Neural progenitor cell (in vitro differentiated cells): Measurements from ENCODE around the gene ERC1. TPM values are rescaled to one million over a fixed set of nuclear protein-coding genes. Genes with fewer than 3 reads are reported as not detected.

Source experiments
- DNase-seq: peaks from one replicate; pipeline ENCODE4 v3.0.0-alpha.2; 2016; ENCODE audit warnings: low spot score
- H2AFZ ChIP-seq: fragments of 200-600 bp; sonication (generic); replicated peaks from 2 replicates; pipeline ENCODE4 v1.6.1; 2016; ENCODE audit warnings: antibody characterized with exemption
- H3F3A ChIP-seq: fragments of 200-600 bp; sonication (generic); 2 replicates; pipeline ENCODE4 v1.6.1; 2016; ENCODE audit warnings: antibody characterized with exemption, low read depth
- H3K27ac ChIP-seq: fragments of 200-600 bp; sonication (generic); 2 replicates; pipeline ENCODE4 v1.5.1; 2016; ENCODE audit warnings: mild to moderate bottlenecking
- H3K27me3 ChIP-seq: fragments of 200-600 bp; sonication (generic); 2 replicates; pipeline ENCODE4 v1.6.1; 2016; ENCODE audit warnings: mild to moderate bottlenecking, moderate library complexity
- H3K36me3 ChIP-seq: fragments of 200-600 bp; sonication (generic); 2 replicates; pipeline ENCODE4 v1.5.1; 2016
- H3K4me1 ChIP-seq: fragments of 200-600 bp; sonication (generic); 2 replicates; pipeline ENCODE4 v1.6.1; 2016; ENCODE audit warnings: mixed run types
- H3K4me2 ChIP-seq: fragments of 200-600 bp; sonication (generic); 2 replicates; pipeline ENCODE4 v1.6.1; 2016
- H3K4me3 ChIP-seq: fragments of 200-600 bp; sonication (generic); 2 replicates; pipeline ENCODE4 v1.5.1; 2016
- H3K79me2 ChIP-seq: fragments of 200-600 bp; sonication (generic); 2 replicates; pipeline ENCODE4 v1.6.1; 2016; ENCODE audit warnings: low read depth
- H3K9ac ChIP-seq: fragments of 200-600 bp; sonication (generic); 2 replicates; pipeline ENCODE4 v1.6.1; 2016
- H3K9me3 ChIP-seq: fragments of 200-600 bp; sonication (generic); 2 replicates; pipeline ENCODE4 v1.5.1; 2016; ENCODE audit warnings: low read depth
- H4K20me1 ChIP-seq: fragments of 200-600 bp; sonication (generic); 2 replicates; pipeline ENCODE4 v1.6.1; 2016; ENCODE audit warnings: low read depth
- H3K27ac Mint-ChIP-seq: 3 replicates; pipeline ENCODE4 v1.8.0; 2021; ENCODE audit warnings: mixed read lengths
- H3K27me3 Mint-ChIP-seq: 2 replicates; pipeline ENCODE4 v1.8.0; 2022; ENCODE audit warnings: low read depth, mild to moderate bottlenecking, inconsistent platforms, moderate library complexity, mixed read lengths; ENCODE audit not compliant: insufficient read depth
- H3K36me3 Mint-ChIP-seq: 3 replicates; pipeline ENCODE4 v1.8.0; 2021; ENCODE audit warnings: mixed read lengths
- H3K4me1 Mint-ChIP-seq: 3 replicates; pipeline ENCODE4 v1.8.0; 2021; ENCODE audit warnings: mixed read lengths
- H3K4me3 Mint-ChIP-seq: 3 replicates; pipeline ENCODE4 v1.8.0; 2021; ENCODE audit warnings: mild to moderate bottlenecking, moderate library complexity, mixed read lengths
- H3K9me3 Mint-ChIP-seq: 3 replicates; pipeline ENCODE4 v1.8.0; 2020; ENCODE audit warnings: mixed read lengths
- EZH2 ChIP-seq: fragments of 200-600 bp; sonication (generic); IDR thresholded peaks from 2 replicates; pipeline ENCODE4 v1.6.1; 2017; ENCODE audit warnings: antibody characterized with exemption, mild to moderate bottlenecking, moderate library complexity
- EZH2phosphoT487 ChIP-seq: fragments of 200-600 bp; sonication (generic); IDR thresholded peaks from 2 replicates; pipeline ENCODE4 v1.6.1; 2017; ENCODE audit warnings: antibody characterized with exemption
- total RNA-seq: library from RNA; depleted of rRNA; stranded (reverse); fragments of >200 nt; gene quantifications from 2 replicates; pipeline ENCODE4 v1.2.3, GENCODE V29; 2015; ENCODE audit warnings: low replicate concordance
- TF ChIP-seq, protein P1 (sequence below): fragments of 200-600 bp; sonication (generic); IDR thresholded peaks from 2 replicates; pipeline ENCODE4 v1.5.1; 2017; ENCODE audit warnings: antibody characterized with exemption, mild to moderate bottlenecking

The ERC1 gene
- total RNA-seq, 1 donor from 2014 or later = 27.5 TPM

DNA sequence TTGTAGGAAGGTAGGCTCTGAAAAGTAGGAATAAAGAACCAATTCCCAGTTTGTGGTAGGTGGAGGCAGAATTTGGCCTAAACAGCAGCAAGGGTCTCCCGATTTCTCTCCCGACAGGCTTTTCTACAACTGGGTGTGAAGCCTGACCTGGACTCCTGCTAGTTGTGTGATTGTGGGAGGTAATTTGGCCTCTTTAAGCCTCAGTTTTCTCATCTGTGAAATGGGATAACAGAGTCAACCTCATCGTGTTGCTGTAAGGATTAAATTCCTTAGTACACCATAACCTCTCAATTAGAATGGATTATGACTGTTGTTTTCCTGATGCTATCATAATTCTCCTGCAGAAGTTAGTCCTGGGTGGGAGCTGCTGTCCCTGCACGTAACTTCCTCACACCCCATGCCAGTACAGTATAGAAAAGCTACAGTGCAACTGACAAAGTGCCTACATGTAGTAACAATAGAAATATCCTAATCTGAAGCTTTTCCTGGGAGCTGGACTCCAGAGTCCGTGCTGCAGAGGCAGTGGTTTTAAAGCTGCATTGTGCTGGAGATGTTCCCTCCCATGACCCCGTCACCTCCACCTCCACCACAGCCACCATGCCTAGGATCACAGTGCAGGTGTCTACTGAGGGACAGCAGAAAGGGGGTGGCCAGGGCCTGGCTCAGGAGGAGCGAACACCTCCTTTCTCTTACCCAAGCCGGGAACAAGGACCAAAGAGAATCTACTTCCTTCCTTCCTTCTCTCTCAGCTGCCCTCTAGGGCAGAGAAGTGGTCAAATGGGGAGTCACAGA, 526.9 kb downstream of the ERC1 start:
- no peak overlapping the region for H3K4me2 ChIP-seq
- H3K27ac Mint-ChIP-seq = no peak overlapping the region
- H3K9me3 Mint-ChIP-seq = peaks cover 13% of the 10 kb centered on the region
- peaks cover 20% of the 10 kb centered on the region for H3K4me1 Mint-ChIP-seq
- H3F3A ChIP-seq = peaks cover under 1% of the 10 kb centered on the region
- TF ChIP-seq, protein P1, sequence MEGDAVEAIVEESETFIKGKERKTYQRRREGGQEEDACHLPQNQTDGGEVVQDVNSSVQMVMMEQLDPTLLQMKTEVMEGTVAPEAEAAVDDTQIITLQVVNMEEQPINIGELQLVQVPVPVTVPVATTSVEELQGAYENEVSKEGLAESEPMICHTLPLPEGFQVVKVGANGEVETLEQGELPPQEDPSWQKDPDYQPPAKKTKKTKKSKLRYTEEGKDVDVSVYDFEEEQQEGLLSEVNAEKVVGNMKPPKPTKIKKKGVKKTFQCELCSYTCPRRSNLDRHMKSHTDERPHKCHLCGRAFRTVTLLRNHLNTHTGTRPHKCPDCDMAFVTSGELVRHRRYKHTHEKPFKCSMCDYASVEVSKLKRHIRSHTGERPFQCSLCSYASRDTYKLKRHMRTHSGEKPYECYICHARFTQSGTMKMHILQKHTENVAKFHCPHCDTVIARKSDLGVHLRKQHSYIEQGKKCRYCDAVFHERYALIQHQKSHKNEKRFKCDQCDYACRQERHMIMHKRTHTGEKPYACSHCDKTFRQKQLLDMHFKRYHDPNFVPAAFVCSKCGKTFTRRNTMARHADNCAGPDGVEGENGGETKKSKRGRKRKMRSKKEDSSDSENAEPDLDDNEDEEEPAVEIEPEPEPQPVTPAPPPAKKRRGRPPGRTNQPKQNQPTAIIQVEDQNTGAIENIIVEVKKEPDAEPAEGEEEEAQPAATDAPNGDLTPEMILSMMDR = no peak
- TF ChIP-seq EZH2 (no peak), EZH2phosphoT487 (no peak)
- no peak overlapping the region for H2AFZ ChIP-seq
- H3K27ac ChIP-seq = no peak overlapping the region
- H3K36me3 ChIP-seq = no peaks in the 10 kb centered on the region
- H3K4me3 Mint-ChIP-seq = no peak overlapping the region
- H3K9me3 ChIP-seq = peaks cover 6% of the 10 kb centered on the region
- no peaks in the 10 kb centered on the region for H3K27me3 ChIP-seq
- no peaks in the 10 kb centered on the region for H4K20me1 ChIP-seq
- peaks cover 12% of the 10 kb centered on the region for H3K27me3 Mint-ChIP-seq
- peaks cover 1% of the 10 kb centered on the region for H3K36me3 Mint-ChIP-seq
- no peak overlapping the region for H3K9ac ChIP-seq
- DNase-seq = no peak
- no peak overlapping the region for H3K4me3 ChIP-seq
- no peaks in the 10 kb centered on the region for H3K79me2 ChIP-seq
- peaks cover 17% of the 10 kb centered on the region for H3K4me1 ChIP-seq

DNA sequence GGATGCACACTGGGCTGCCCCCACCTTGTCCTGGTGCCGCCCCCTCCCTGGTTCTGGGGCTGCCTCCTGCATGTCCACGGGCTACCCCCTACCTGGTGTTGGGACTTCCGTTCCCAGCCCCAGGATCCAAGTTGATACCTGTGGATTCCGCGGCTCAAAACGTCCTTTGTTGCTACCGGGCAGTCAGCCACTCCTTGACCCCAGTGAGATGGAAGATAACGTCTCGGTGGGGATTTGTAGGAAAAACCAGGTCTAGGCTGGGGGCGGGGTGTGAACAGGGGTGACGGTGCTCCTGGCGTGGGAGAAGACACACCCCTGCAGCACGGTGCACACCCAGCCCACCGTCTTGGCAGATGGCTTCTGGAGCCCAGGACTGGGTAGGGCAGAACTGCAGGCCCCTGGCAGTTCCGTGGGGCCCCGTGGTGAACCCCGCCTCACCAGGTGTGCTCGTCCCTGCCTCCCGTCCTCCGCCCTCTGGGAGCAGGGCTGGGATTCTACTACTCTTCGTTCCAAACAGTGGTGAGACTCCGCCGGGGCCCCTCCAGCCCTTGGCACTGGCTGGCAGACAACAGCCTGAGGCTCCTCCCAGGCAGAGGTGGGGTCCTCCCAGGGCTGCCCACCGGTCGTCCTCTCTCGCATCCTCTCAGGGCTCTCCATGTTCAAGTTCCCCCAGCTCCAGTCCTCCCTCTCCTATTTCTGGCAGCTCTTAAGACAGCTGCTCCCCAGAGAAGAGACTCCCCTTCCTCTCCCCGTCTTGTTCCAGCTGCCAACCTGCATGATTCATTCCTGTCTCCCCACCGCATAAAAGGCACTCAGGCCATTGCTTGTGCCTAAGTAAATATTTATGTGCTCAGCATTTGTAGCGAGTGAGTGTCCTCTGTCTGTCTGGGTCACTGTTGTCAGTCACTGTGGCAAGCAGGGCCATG, 527.8 kb downstream of the ERC1 start:
- H3K9ac ChIP-seq = no peak overlapping the region
- H3K4me1 ChIP-seq = peaks cover 26% of the 10 kb centered on the region
- H3F3A ChIP-seq = peaks cover 10% of the 10 kb centered on the region
- no peaks in the 10 kb centered on the region for H3K79me2 ChIP-seq
- no peaks in the 10 kb centered on the region for H3K27me3 ChIP-seq
- H4K20me1 ChIP-seq = no peaks in the 10 kb centered on the region
- Mint-ChIP-seq H3K27me3 (peaks cover 15% of the 10 kb centered on the region), H3K9me3 (peaks cover 13% of the 10 kb centered on the region), H3K27ac (peak overlapping the region; percentile 19), H3K36me3 (peaks cover 1% of the 10 kb centered on the region), H3K4me1 (peaks cover 26% of the 10 kb centered on the region), H3K4me3 (no peak overlapping the region)
- peaks cover 6% of the 10 kb centered on the region for H3K9me3 ChIP-seq
- no peaks in the 10 kb centered on the region for H3K36me3 ChIP-seq
- no peak overlapping the region for H3K4me3 ChIP-seq
- no peak overlapping the region for H3K4me2 ChIP-seq
- H2AFZ ChIP-seq = no peak overlapping the region
- DNase-seq = no peak
- no peak overlapping the region for H3K27ac ChIP-seq
- TF ChIP-seq EZH2phosphoT487 (no peak), EZH2 (no peak)
- TF ChIP-seq, protein P1 = no peak

- Histone ChIP-seq H2AFZ (no peak overlapping the region), H3K27ac (no peak overlapping the region), H3K4me1 (peaks cover 30% of the 10 kb centered on the region), H3K27me3 (peaks cover under 1% of the 10 kb centered on the region), H3K4me2 (no peak overlapping the region), H3K9ac (no peak overlapping the region), H3K4me3 (no peak overlapping the region), H3F3A (peaks cover 15% of the 10 kb centered on the region), H3K9me3 (peaks cover 6% of the 10 kb centered on the region), H3K79me2 (no peaks in the 10 kb centered on the region), H3K36me3 (no peaks in the 10 kb centered on the region), H4K20me1 (no peaks in the 10 kb centered on the region)
- Mint-ChIP-seq H3K4me1 (peaks cover 29% of the 10 kb centered on the region), H3K36me3 (peaks cover under 1% of the 10 kb centered on the region), H3K4me3 (no peak overlapping the region), H3K27ac (no peak overlapping the region), H3K9me3 (peaks cover 12% of the 10 kb centered on the region), H3K27me3 (peaks cover 15% of the 10 kb centered on the region)
- TF ChIP-seq EZH2phosphoT487 (no peak), EZH2 (no peak)
- TF ChIP-seq, protein P1 = no peak
- no peak for DNase-seq
Observed at GRCh38 chr12:1519642-1520041, 528.6 kb downstream of the ERC1 start.
